ENCODE results near the gene STK11.

Gene STK11

GRCh38 chr19:1163934-1164683 lies 41.5 kb upstream of the STK11 start:
- H3K9me3 ChIP-seq (replicated peaks; ENCODE audit: insufficient read depth, low read length), result no peaks in the 10 kb centered on the region

GRCh38 chr19:1164684-1165531 lies 40.7 kb upstream of the STK11 start:
- no peak overlapping the region for H3K4me2 ChIP-seq (ENCODE audit: low read depth, low read length)
- H3F3A ChIP-seq (ENCODE audit: insufficient read depth, low read length), result no peaks in the 10 kb centered on the region
- no peaks in the 10 kb centered on the region for H3K9me3 ChIP-seq (replicated peaks; ENCODE audit: insufficient read depth, low read length)
- no peak for DNase-seq
- H4K20me1 ChIP-seq (ENCODE audit: insufficient read depth, low read length), result no peaks in the 10 kb centered on the region
- H3K36me3 ChIP-seq (replicated peaks; ENCODE audit: insufficient read depth, low read length), result no peaks in the 10 kb centered on the region
- H2AFZ ChIP-seq (ENCODE audit: low read length), result no peak overlapping the region
- H3K4me3 ChIP-seq (ENCODE audit: low read length), result no peak overlapping the region
- no peak for TF ChIP-seq EZH2phosphoT487 (IDR thresholded peaks at IDR 0.05; ENCODE audit: low read length)
- no peaks in the 10 kb centered on the region for H3K27me3 ChIP-seq (replicated peaks; ENCODE audit: insufficient read depth, low read length)
- no peaks in the 10 kb centered on the region for H3K9me2 ChIP-seq (replicated peaks; ENCODE audit: insufficient read depth, low read length)
- peaks cover 75% of the 10 kb centered on the region for H3K79me2 ChIP-seq (ENCODE audit: low read length)
- no peak overlapping the region for H3K9ac ChIP-seq (ENCODE audit: low read length)
- no peak overlapping the region for H3K27ac ChIP-seq (ENCODE audit: low read length)
- no peaks in the 10 kb centered on the region for H3K4me1 ChIP-seq (ENCODE audit: low read length)

More at GRCh38 chr19:1163934-1164683, 41.5 kb upstream of the STK11 start:
- H3K79me2 ChIP-seq (ENCODE audit: low read length), result peaks cover 71% of the 10 kb centered on the region
- no peaks in the 10 kb centered on the region for H3K9me2 ChIP-seq (replicated peaks; ENCODE audit: insufficient read depth, low read length)
- no peaks in the 10 kb centered on the region for H3F3A ChIP-seq (ENCODE audit: insufficient read depth, low read length)
- no peaks in the 10 kb centered on the region for H3K27me3 ChIP-seq (replicated peaks; ENCODE audit: insufficient read depth, low read length)
- H3K4me2 ChIP-seq (ENCODE audit: low read depth, low read length), result no peak overlapping the region
- H3K27ac ChIP-seq (ENCODE audit: low read length), result no peak overlapping the region
- H3K36me3 ChIP-seq (replicated peaks; ENCODE audit: insufficient read depth, low read length), result no peaks in the 10 kb centered on the region
- no peak overlapping the region for H3K9ac ChIP-seq (ENCODE audit: low read length)
- TF ChIP-seq CTCF (IDR thresholded peaks at IDR 0.05; ENCODE audit: low read length), result no peak
- TF ChIP-seq EZH2phosphoT487 (IDR thresholded peaks at IDR 0.05; ENCODE audit: low read length), result no peak
- H3K4me1 ChIP-seq (ENCODE audit: low read length), result no peaks in the 10 kb centered on the region
- H2AFZ ChIP-seq (ENCODE audit: low read length), result no peak overlapping the region
- H4K20me1 ChIP-seq (ENCODE audit: insufficient read depth, low read length), result no peaks in the 10 kb centered on the region
- DNase-seq, result no peak
- no peak overlapping the region for H3K4me3 ChIP-seq (ENCODE audit: low read length)

GRCh38 chr19:1166872-1167573 lies 38.6 kb upstream of the STK11 start:
- Histone ChIP-seq H2AFZ (ENCODE audit: low read length) (no peak overlapping the region), H3K9ac (ENCODE audit: low read length) (no peak overlapping the region), H3K4me1 (ENCODE audit: low read length) (no peaks in the 10 kb centered on the region), H3K79me2 (ENCODE audit: low read length) (peaks cover 86% of the 10 kb centered on the region), H3K9me3 (replicated peaks; ENCODE audit: insufficient read depth, low read length) (no peaks in the 10 kb centered on the region), H3K4me3 (ENCODE audit: low read length) (no peak overlapping the region), H3K9me2 (replicated peaks; ENCODE audit: insufficient read depth, low read length) (no peaks in the 10 kb centered on the region), H3K4me2 (ENCODE audit: low read depth, low read length) (no peak overlapping the region), H3K36me3 (replicated peaks; ENCODE audit: insufficient read depth, low read length) (no peaks in the 10 kb centered on the region), H3K27ac (ENCODE audit: low read length) (no peak overlapping the region), H4K20me1 (ENCODE audit: insufficient read depth, low read length) (no peaks in the 10 kb centered on the region), H3K27me3 (replicated peaks; ENCODE audit: insufficient read depth, low read length) (no peaks in the 10 kb centered on the region), H3F3A (ENCODE audit: insufficient read depth, low read length) (no peaks in the 10 kb centered on the region)
- no peak for DNase-seq
- no peak for TF ChIP-seq EZH2 (optimal IDR thresholded peaks at IDR 0.05; ENCODE audit: low read depth, low read length)

Data from MM.1S (cell line).